CD8-positive, alpha-beta memory T cell (primary cell): ENCODE measurements around the gene NR5A2. TPM values are rescaled to one million over a fixed set of nuclear protein-coding genes. Genes with fewer than 3 reads are reported as not detected.

ENCODE experiments used
- CTCF ChIA-PET: fragments of 350-600 bp; sonication (Branson Sonifier 250); formaldehyde crosslinking; loops from one replicate; lab custom pipeline; 2021; ENCODE audit warnings: antibody characterized with exemption; lab: Charles Lee
- POLR2A ChIA-PET: fragments of 350-600 bp; sonication (Branson Sonifier 250); formaldehyde crosslinking; loops from one replicate; lab custom pipeline; 2021; ENCODE audit warnings: antibody characterized with exemption; lab: Charles Lee
- DNase-seq, 5 donors: peaks; one replicate each; pipeline versions ENCODE4 v3.0.0 to v3.0.0-alpha.2; 2020 to 2022; ENCODE audit warnings: mixed read lengths in 1 of 5
- H3K27ac ChIP-seq: one replicate; pipeline ENCODE4 v1.7.0; 2013; ENCODE audit warnings: low read depth, mild to moderate bottlenecking, low read length, moderate library complexity
- H3K27me3 ChIP-seq: 2 replicates; pipeline ENCODE4 v1.7.0; 2013; ENCODE audit warnings: low read length, mild to moderate bottlenecking; ENCODE audit not compliant: insufficient read depth, poor library complexity, severe bottlenecking
- H3K36me3 ChIP-seq: 2 replicates; pipeline ENCODE4 v1.7.0; 2013; ENCODE audit warnings: mild to moderate bottlenecking, low read length, moderate library complexity; ENCODE audit not compliant: insufficient read depth
- H3K4me1 ChIP-seq: 2 replicates; pipeline ENCODE4 v1.7.0; 2013; ENCODE audit warnings: mild to moderate bottlenecking, low read length, moderate library complexity; ENCODE audit not compliant: insufficient read depth
- H3K4me3 ChIP-seq: 2 replicates; pipeline ENCODE4 v1.7.0; 2013; ENCODE audit warnings: mild to moderate bottlenecking, low read length
- H3K9me3 ChIP-seq: 2 replicates; pipeline ENCODE4 v1.7.0; 2013; ENCODE audit warnings: mild to moderate bottlenecking, low read length
- H3K27ac Mint-ChIP-seq, 8 donors: one replicate each; pipeline ENCODE4 v1.8.0; 2020 to 2021; ENCODE audit warnings: mixed read lengths in 8 of 8, mild to moderate bottlenecking in 6 of 8, inconsistent platforms in 3 of 8, moderate library complexity in 3 of 8
- H3K27me3 Mint-ChIP-seq, 2 donors: one replicate each; pipeline ENCODE4 v1.8.0; 2020 to 2021; ENCODE audit warnings: mixed read lengths in 2 of 2, mild to moderate bottlenecking in 1 of 2, moderate library complexity in 1 of 2
- H3K36me3 Mint-ChIP-seq, 3 donors: one replicate each; pipeline ENCODE4 v1.8.0; 2020 to 2021; ENCODE audit warnings: mixed read lengths in 3 of 3, inconsistent platforms in 1 of 3, mild to moderate bottlenecking in 1 of 3
- H3K4me1 Mint-ChIP-seq, 3 donors: one replicate each; pipeline ENCODE4 v1.8.0; 2020 to 2021; ENCODE audit warnings: mixed read lengths in 3 of 3, inconsistent platforms in 1 of 3, mild to moderate bottlenecking in 1 of 3
- H3K4me3 Mint-ChIP-seq, 7 donors: one replicate each; pipeline ENCODE4 v1.8.0; 2020 to 2021; ENCODE audit warnings: mixed read lengths in 7 of 7, mild to moderate bottlenecking in 6 of 7, moderate library complexity in 4 of 7, inconsistent platforms in 2 of 7
- H3K9me3 Mint-ChIP-seq, 5 donors: one replicate each; pipeline ENCODE4 v1.8.0; 2020 to 2022; ENCODE audit warnings: mixed read lengths in 5 of 5, mild to moderate bottlenecking in 3 of 5, moderate library complexity in 2 of 5, inconsistent platforms in 1 of 5
- polyA plus RNA-seq: library from polyadenylated mRNA; unstranded; fragments of 300-500 nt; fragmentation: Illumina TruSeq; gene quantifications from one replicate; pipeline ENCODE4 v1.2.3, GENCODE V29; 2021
- total RNA-seq, 2 experiments: library from RNA; stranded (reverse); gene quantifications; one replicate each; pipeline ENCODE4 v1.2.3, GENCODE V29; 2021

Gene NR5A2
- total and polyA plus RNA-seq, 3 experiments from 2014 or later, result not detected

- ChIA-PET POLR2A (no interaction called here), CTCF (interaction anchor here (0.8 kb wide), 1 partner anchor 16 kb away, joined by 3 read pairs; no protein-coding TSS in a partner anchor)
- no peaks in the 10 kb centered on the region for H3K9me3 ChIP-seq
- Mint-ChIP-seq H3K27me3 (peaks cover 6 to 22% of the 10 kb centered on the region in 2 donors), H3K27ac (no peak overlapping the region), H3K9me3 (no peaks in the 10 kb centered on the region), H3K36me3 (peaks cover 0 to 1% (median 0%) of the 10 kb centered on the region in 3 donors), H3K4me1 (no peaks in the 10 kb centered on the region), H3K4me3 (no peak overlapping the region)
- H3K4me1 ChIP-seq, result no peaks in the 10 kb centered on the region
- no peak for DNase-seq
- no peaks in the 10 kb centered on the region for H3K36me3 ChIP-seq
- no peak overlapping the region for H3K27ac ChIP-seq
- H3K4me3 ChIP-seq, result no peak overlapping the region
- no peaks in the 10 kb centered on the region for H3K27me3 ChIP-seq
Measured at GRCh38 chr1:200006711-200007110, 20.8 kb upstream of the NR5A2 start.

DNA sequence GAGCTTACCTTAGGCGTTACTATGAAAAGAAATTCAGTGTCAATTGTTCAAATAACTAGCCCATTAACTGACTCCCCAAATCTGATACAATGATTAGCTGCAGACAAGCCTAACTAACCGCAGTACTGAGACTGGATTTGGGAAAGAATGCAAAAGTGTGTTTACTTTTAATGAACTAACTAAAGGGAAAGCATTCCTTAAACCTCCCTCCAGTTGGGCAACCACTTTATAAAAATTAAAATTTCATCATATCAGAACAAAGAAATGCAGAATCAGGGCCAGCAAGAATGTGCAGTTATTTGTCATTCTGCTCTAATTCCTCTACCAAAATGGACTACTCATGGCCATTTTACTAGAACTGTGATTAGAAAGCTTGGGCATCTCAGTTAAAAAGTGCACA, 11.7 kb upstream of the NR5A2 start:
- no peaks in the 10 kb centered on the region for H3K36me3 Mint-ChIP-seq
- Histone ChIP-seq H3K27me3 (no peaks in the 10 kb centered on the region), H3K9me3 (no peaks in the 10 kb centered on the region), H3K36me3 (no peaks in the 10 kb centered on the region), H3K27ac (no peak overlapping the region), H3K4me1 (no peaks in the 10 kb centered on the region), H3K4me3 (no peak overlapping the region)
- H3K27me3 Mint-ChIP-seq, result peaks cover 7 to 16% of the 10 kb centered on the region in 2 donors
- no peak overlapping the region for H3K4me3 Mint-ChIP-seq
- POLR2A ChIA-PET, result no interaction called here
- DNase-seq, result no peak
- H3K27ac Mint-ChIP-seq, result no peak overlapping the region
- CTCF ChIA-PET, result no interaction called here
- H3K9me3 Mint-ChIP-seq, result peaks cover 0 to 2% (median 0%) of the 10 kb centered on the region in 5 donors
- no peaks in the 10 kb centered on the region for H3K4me1 Mint-ChIP-seq

GRCh38 chr1:200021577-200022238, 5.8 kb upstream of the NR5A2 start:
- Histone ChIP-seq H3K4me1 (no peaks in the 10 kb centered on the region), H3K27ac (no peak overlapping the region), H3K9me3 (no peaks in the 10 kb centered on the region), H3K4me3 (no peak overlapping the region), H3K27me3 (no peaks in the 10 kb centered on the region), H3K36me3 (no peaks in the 10 kb centered on the region)
- Mint-ChIP-seq H3K27me3 (peaks cover 20 to 25% of the 10 kb centered on the region in 2 donors), H3K27ac (no peak overlapping the region), H3K9me3 (no peaks in the 10 kb centered on the region), H3K36me3 (no peaks in the 10 kb centered on the region), H3K4me3 (no peak overlapping the region), H3K4me1 (no peaks in the 10 kb centered on the region)
- POLR2A ChIA-PET, result no interaction called here
- CTCF ChIA-PET, result no interaction called here
- no peak for DNase-seq

DNA sequence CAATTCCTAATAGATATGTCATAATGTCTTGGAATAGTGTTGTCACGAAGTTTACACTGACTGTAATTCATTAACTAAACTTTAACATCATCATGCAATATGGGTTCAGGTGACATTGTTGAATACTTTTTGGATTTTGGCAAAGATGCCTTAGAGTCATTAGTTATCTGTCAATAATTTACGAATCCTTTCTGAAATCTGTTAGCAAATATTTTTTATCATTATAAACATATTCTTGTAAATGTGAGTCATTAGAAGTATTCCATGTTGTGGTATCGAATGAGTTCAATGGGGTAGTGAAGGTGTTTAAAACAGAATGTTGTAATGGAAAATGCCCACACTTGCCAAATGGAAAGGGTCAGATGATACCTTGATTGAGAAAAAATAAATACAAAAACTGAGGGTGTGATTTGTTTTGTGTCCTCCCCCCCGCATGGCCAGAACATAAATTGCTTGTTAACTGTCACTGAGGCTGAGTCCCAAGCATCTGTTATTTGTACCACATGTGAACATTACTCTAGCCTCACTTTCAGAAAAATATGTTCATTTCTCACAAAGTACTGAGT, 5.2 kb upstream of the NR5A2 start:
- H3K36me3 ChIP-seq, result no peaks in the 10 kb centered on the region
- CTCF ChIA-PET, result no interaction called here
- H3K4me3 Mint-ChIP-seq, result no peak overlapping the region
- no peak for DNase-seq
- H3K4me3 ChIP-seq, result no peak overlapping the region
- no peaks in the 10 kb centered on the region for H3K9me3 ChIP-seq
- no peaks in the 10 kb centered on the region for H3K4me1 ChIP-seq
- POLR2A ChIA-PET, result no interaction called here
- peaks cover 24 to 31% of the 10 kb centered on the region in 2 donors for H3K27me3 Mint-ChIP-seq
- H3K36me3 Mint-ChIP-seq, result no peaks in the 10 kb centered on the region
- no peak overlapping the region for H3K27ac ChIP-seq
- H3K27me3 ChIP-seq, result no peaks in the 10 kb centered on the region
- H3K4me1 Mint-ChIP-seq, result no peaks in the 10 kb centered on the region
- no peak overlapping the region for H3K27ac Mint-ChIP-seq
- no peaks in the 10 kb centered on the region for H3K9me3 Mint-ChIP-seq

- CTCF ChIA-PET, result interaction anchor here (1.2 kb wide), 1 partner anchor 17 kb away, joined by 3 read pairs; no protein-coding TSS in a partner anchor
- no peaks in the 10 kb centered on the region for H3K9me3 ChIP-seq
- H3K27me3 ChIP-seq, result peaks cover 14% of the 10 kb centered on the region
- H3K4me1 ChIP-seq, result no peaks in the 10 kb centered on the region
- no peaks in the 10 kb centered on the region for H3K36me3 Mint-ChIP-seq
- H3K36me3 ChIP-seq, result no peaks in the 10 kb centered on the region
- H3K4me3 Mint-ChIP-seq, result peak overlapping the region; percentile 38 to 78 (median 64)
- no peak overlapping the region for H3K27ac Mint-ChIP-seq
- no peaks in the 10 kb centered on the region for H3K9me3 Mint-ChIP-seq
- no peak overlapping the region for H3K4me3 ChIP-seq
- no peak overlapping the region for H3K27ac ChIP-seq
- H3K27me3 Mint-ChIP-seq, result peaks cover 42 to 52% of the 10 kb centered on the region in 2 donors
- POLR2A ChIA-PET, result no interaction called here
- no peak for DNase-seq
- peaks cover 7 to 18% (median 13%) of the 10 kb centered on the region in 3 donors for H3K4me1 Mint-ChIP-seq
Measured at GRCh38 chr1:200028586-200029034, 1.1 kb downstream of the NR5A2 start.

- H3K27ac ChIP-seq, result no peak overlapping the region
- Mint-ChIP-seq H3K9me3 (no peaks in the 10 kb centered on the region), H3K27me3 (peaks cover 37 to 46% of the 10 kb centered on the region in 2 donors), H3K27ac (no peak overlapping the region), H3K4me3 (peak overlapping the region; percentile 51 to 78 (median 67)), H3K36me3 (no peaks in the 10 kb centered on the region), H3K4me1 (peaks cover 7 to 18% (median 13%) of the 10 kb centered on the region in 3 donors)
- ChIA-PET POLR2A (no interaction called here), CTCF (interaction anchor here (1.2 kb wide), 1 partner anchor 18 kb away, joined by 3 read pairs; no protein-coding TSS in a partner anchor)
- no peak for DNase-seq
- H3K4me3 ChIP-seq, result no peak overlapping the region
- H3K36me3 ChIP-seq, result no peaks in the 10 kb centered on the region
- no peaks in the 10 kb centered on the region for H3K9me3 ChIP-seq
- no peaks in the 10 kb centered on the region for H3K4me1 ChIP-seq
- H3K27me3 ChIP-seq, result peaks cover 20% of the 10 kb centered on the region
Measured at GRCh38 chr1:200029035-200029821, 1.7 kb downstream of the NR5A2 start.

GRCh38 chr1:200029822-200030152, 2.3 kb downstream of the NR5A2 start:
- POLR2A ChIA-PET, result no interaction called here
- Mint-ChIP-seq H3K4me3 (peak overlapping the region in 3 of 7 donors; percentile 26 to 64 (median 41)), H3K9me3 (no peaks in the 10 kb centered on the region), H3K36me3 (no peaks in the 10 kb centered on the region), H3K27ac (no peak overlapping the region), H3K4me1 (peaks cover 7 to 18% (median 13%) of the 10 kb centered on the region in 3 donors), H3K27me3 (peaks cover 37 to 45% of the 10 kb centered on the region in 2 donors)
- Histone ChIP-seq H3K4me3 (no peak overlapping the region), H3K4me1 (peaks cover 2% of the 10 kb centered on the region), H3K36me3 (no peaks in the 10 kb centered on the region), H3K9me3 (no peaks in the 10 kb centered on the region), H3K27ac (no peak overlapping the region), H3K27me3 (peaks cover 22% of the 10 kb centered on the region)
- CTCF ChIA-PET, result no interaction called here
- DNase-seq, result no peak

GRCh38 chr1:200030791-200031190, 3.3 kb downstream of the NR5A2 start:
- H3K4me3 ChIP-seq, result no peak overlapping the region
- H3K36me3 ChIP-seq, result no peaks in the 10 kb centered on the region
- no peak for DNase-seq
- no peak overlapping the region for H3K27ac ChIP-seq
- ChIA-PET CTCF (no interaction called here), POLR2A (no interaction called here)
- peaks cover 11 to 18% (median 16%) of the 10 kb centered on the region in 3 donors for H3K4me1 Mint-ChIP-seq
- no peaks in the 10 kb centered on the region for H3K9me3 ChIP-seq
- no peak overlapping the region for H3K4me3 Mint-ChIP-seq
- H3K9me3 Mint-ChIP-seq, result no peaks in the 10 kb centered on the region
- no peak overlapping the region for H3K27ac Mint-ChIP-seq
- H3K4me1 ChIP-seq, result peaks cover 11% of the 10 kb centered on the region
- peaks cover 30% of the 10 kb centered on the region for H3K27me3 ChIP-seq
- no peaks in the 10 kb centered on the region for H3K36me3 Mint-ChIP-seq
- H3K27me3 Mint-ChIP-seq, result peaks cover 36 to 39% of the 10 kb centered on the region in 2 donors
